Measurements from ENCODE around the gene PTEN. TPM values are rescaled to one million over a fixed set of nuclear protein-coding genes. Genes with fewer than 3 reads are reported as not detected.

PTEN gene
- total and polyA plus RNA-seq, 9 of the 15 experiments (the other 6 are each of a cell fraction or from before 2014, with no cell fraction given): 8.4 to 56.9 (median 22.2) TPM

DNA sequence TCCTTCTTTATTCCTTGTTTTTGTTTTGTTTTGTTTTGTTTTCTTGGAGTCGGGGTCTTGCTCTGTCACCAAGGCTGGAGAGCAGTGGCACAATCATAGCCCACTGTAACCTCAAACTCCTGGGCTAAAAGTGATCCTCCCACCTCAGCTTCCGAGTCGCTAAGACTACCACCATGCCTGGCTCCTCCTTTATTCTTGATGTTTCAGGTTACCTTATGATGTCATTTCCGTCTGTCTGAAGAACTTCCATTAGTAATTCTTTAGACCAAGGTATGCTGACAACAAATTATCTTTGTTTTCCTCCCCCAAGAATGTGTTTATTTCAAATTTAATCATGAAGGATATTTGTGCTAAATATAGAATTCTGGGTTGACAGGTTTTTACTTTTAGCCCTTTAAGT is 27.3 kb upstream of the PTEN start:
- intact Hi-C loops (cut with micrococcal nuclease) (no loop called here), in situ Hi-C loops (cut with MboI) (no loop called here)
- H3K36me3 ChIP-seq (ENCODE audit: control insufficient read depth, insufficient read depth, low read length): no peaks in the 10 kb centered on the region
- no peaks in the 10 kb centered on the region for H4K20me1 ChIP-seq (replicated peaks; ENCODE audit: control insufficient read depth, insufficient read depth, low read length)
- no peak overlapping the region for H3K9ac ChIP-seq (ENCODE audit: insufficient read depth in 1 of 2, low read depth in 2 of 2, low read length in 2 of 2)
- H2AFZ ChIP-seq (ENCODE audit: low read depth, low read length): no peak overlapping the region
- CTCF ChIA-PET (ENCODE audit: low intra/inter-chr PET ratio): no interaction called here
- no peaks in the 10 kb centered on the region for H3K9me3 ChIP-seq (replicated peaks; ENCODE audit: control insufficient read depth, insufficient read depth, low read depth, low read length)
- POLR2A ChIA-PET: no interaction called here
- H3K4me3 ChIP-seq: no peak overlapping the region
- no TSS peak for BruUV-seq (replicated peaks)
- FAIRE-seq (peak; percentile 44), ATAC-seq (peak; percentile 55; the same call in 1 of the 3 replicates), DNase-seq (ENCODE audit: extremely low read depth in 1 of 4, low spot score in 3 of 4) (no peak)
- no peaks in the 10 kb centered on the region for H3K9me1 ChIP-seq (ENCODE audit: control insufficient read depth, insufficient read depth, low read length)
- no peak overlapping the region for H3K4me2 ChIP-seq (ENCODE audit: insufficient read depth, low read length)
- TF ChIP-seq WHSC1 (IDR thresholded peaks at IDR 0.05; ENCODE audit: low read length): no peak
- 0 out of 2 replicates have a peak, but pooled peaks have one; percentile 22 for TF ChIP-seq ATF3 (IDR thresholded peaks at IDR 0.05)
- no peak for TF ChIP-seq ATF3 (CRISPR knock-in tag; conservative IDR thresholded peaks at IDR 0.05)
- TF ChIP-seq RFX1 (IDR thresholded peaks at IDR 0.05): 0 out of 2 replicates have a peak, but pooled peaks have one; percentile 16
- peak; percentile 25; the same call in 1 of the 2 replicates for TF ChIP-seq ATF7 (IDR thresholded peaks at IDR 0.05)
- H3K4me1 ChIP-seq (replicated peaks in 1 of 2; ENCODE audit: control insufficient read depth in 2 of 2, insufficient read depth in 2 of 2, low read length in 2 of 2): no peaks in the 10 kb centered on the region
- H3K27ac ChIP-seq (ENCODE audit: extremely low read depth, low read depth, low read length): no peak overlapping the region
- no peaks in the 10 kb centered on the region for H3K79me2 ChIP-seq (ENCODE audit: control insufficient read depth, insufficient read depth, low read length)
- H3K27me3 ChIP-seq (ENCODE audit: control insufficient read depth in 2 of 2, insufficient read depth in 2 of 2, low read length in 2 of 2): no peaks in the 10 kb centered on the region
- WGBS (ENCODE audit: insufficient coverage, low coverage, missing lambda C conversion rate): 12% methylated on average over 4 of the region's 4 CpGs

DNA sequence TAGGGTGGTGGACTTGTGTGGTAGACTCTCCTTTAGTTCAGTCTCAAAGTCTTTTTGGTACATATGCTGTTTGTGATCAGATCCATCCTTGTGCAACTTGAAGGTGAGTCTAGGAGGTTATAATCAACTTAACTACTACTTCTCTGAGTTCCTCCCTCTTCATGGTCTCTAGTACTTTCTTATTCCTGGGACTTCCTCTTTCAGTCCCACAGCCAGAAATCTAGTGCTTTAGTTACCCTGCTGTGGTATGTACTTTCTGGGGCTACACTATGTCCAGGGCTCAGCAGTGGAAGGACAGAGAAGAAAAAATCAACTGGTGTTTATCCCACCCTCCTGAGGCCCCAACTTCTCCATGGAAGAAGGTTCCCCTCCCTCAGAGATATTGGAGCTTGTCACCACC is 26.0 kb upstream of the PTEN start:
- Histone ChIP-seq H3K9ac (ENCODE audit: insufficient read depth in 1 of 2, low read depth in 2 of 2, low read length in 2 of 2) (no peak overlapping the region), H3K4me1 (replicated peaks in 1 of 2; ENCODE audit: control insufficient read depth in 2 of 2, insufficient read depth in 2 of 2, low read length in 2 of 2) (no peaks in the 10 kb centered on the region), H3K27me3 (ENCODE audit: control insufficient read depth in 2 of 2, insufficient read depth in 2 of 2, low read length in 2 of 2) (no peaks in the 10 kb centered on the region), H3K27ac (ENCODE audit: extremely low read depth, low read depth, low read length) (no peak overlapping the region), H3K79me2 (ENCODE audit: control insufficient read depth, insufficient read depth, low read length) (no peaks in the 10 kb centered on the region), H3K36me3 (ENCODE audit: control insufficient read depth, insufficient read depth, low read length) (no peaks in the 10 kb centered on the region), H3K4me3 (no peak overlapping the region), H3K9me3 (replicated peaks; ENCODE audit: control insufficient read depth, insufficient read depth, low read depth, low read length) (no peaks in the 10 kb centered on the region), H4K20me1 (replicated peaks; ENCODE audit: control insufficient read depth, insufficient read depth, low read length) (no peaks in the 10 kb centered on the region), H2AFZ (ENCODE audit: low read depth, low read length) (no peak overlapping the region), H3K4me2 (ENCODE audit: insufficient read depth, low read length) (no peak overlapping the region), H3K9me1 (ENCODE audit: control insufficient read depth, insufficient read depth, low read length) (no peaks in the 10 kb centered on the region)
- in situ Hi-C loops (cut with MboI) (no loop called here), intact Hi-C loops (cut with micrococcal nuclease) (no loop called here)
- no peak for FAIRE-seq
- no peak for ATAC-seq
- CTCF ChIA-PET (ENCODE audit: low intra/inter-chr PET ratio): no interaction called here
- TF ChIP-seq HOMEZ (CRISPR knock-in tag; IDR thresholded peaks at IDR 0.05): no peak
- peak; percentile 72; the same call in 1 of the 2 replicates for TF ChIP-seq SPI1 (IDR thresholded peaks at IDR 0.05; ENCODE audit: borderline replicate concordance, low read depth, low read length)
- BruUV-seq (replicated peaks): no TSS peak
- POLR2A ChIA-PET: no interaction called here
- DNase-seq (ENCODE audit: extremely low read depth in 1 of 4, low spot score in 3 of 4): no peak

All from K562 (cell line).